ENCODE data around the gene RCL1. TPM values are rescaled to one million over a fixed set of nuclear protein-coding genes. Genes with fewer than 3 reads are reported as not detected.
"Not testable (repeated sequence)": the region's sequence is repeated elsewhere in the genome, so short reads cannot be mapped to it uniquely, and the experiment has no call there.

The RCL1 gene
- total RNA-seq, 1 donor from 2014 or later = 12.7 TPM

GRCh38 chr9:4787876-4788275, 4.9 kb upstream of the RCL1 start:
- peaks cover 6% of the 10 kb centered on the region for H3K4me1 Mint-ChIP-seq
- H3K9me3 Mint-ChIP-seq = no peaks in the 10 kb centered on the region
- no peak for TF ChIP-seq CTCF (conservative IDR thresholded peaks at IDR 0.05)
- H3K4me3 Mint-ChIP-seq = no peak overlapping the region
- no peak for DNase-seq (ENCODE audit: low read depth, low spot score)
- peaks cover 36% of the 10 kb centered on the region for H3K27me3 Mint-ChIP-seq (ENCODE audit: low read depth)
- H3K27ac Mint-ChIP-seq (ENCODE audit: unreplicated experiment) = no peak overlapping the region
- no peaks in the 10 kb centered on the region for H3K36me3 Mint-ChIP-seq (ENCODE audit: low read depth)

GRCh38 chr9:4788703-4789102, 4.0 kb upstream of the RCL1 start:
- Mint-ChIP-seq H3K36me3 (ENCODE audit: low read depth) (no peaks in the 10 kb centered on the region), H3K4me1 (peaks cover 8% of the 10 kb centered on the region), H3K27me3 (ENCODE audit: low read depth) (peaks cover 34% of the 10 kb centered on the region), H3K9me3 (no peaks in the 10 kb centered on the region), H3K4me3 (no peak overlapping the region), H3K27ac (ENCODE audit: unreplicated experiment) (no peak overlapping the region)
- no peak for TF ChIP-seq CTCF (conservative IDR thresholded peaks at IDR 0.05)
- no peak for DNase-seq (ENCODE audit: low read depth, low spot score)

GRCh38 chr9:4792054-4792571, 631 bp upstream of the RCL1 start:
- Mint-ChIP-seq H3K4me1 (peaks cover 14% of the 10 kb centered on the region), H3K4me3 (peak overlapping the region; percentile 94), H3K27me3 (ENCODE audit: low read depth) (peaks cover 27% of the 10 kb centered on the region), H3K9me3 (peaks cover 2% of the 10 kb centered on the region), H3K27ac (ENCODE audit: unreplicated experiment) (peak overlapping the region; percentile 73), H3K36me3 (ENCODE audit: low read depth) (peaks cover 4% of the 10 kb centered on the region)
- no peak for DNase-seq (ENCODE audit: low read depth, low spot score)
- TF ChIP-seq CTCF (conservative IDR thresholded peaks at IDR 0.05) = no peak

- TF ChIP-seq CTCF (conservative IDR thresholded peaks at IDR 0.05) = no peak
- no peak overlapping the region for H3K27ac Mint-ChIP-seq (ENCODE audit: unreplicated experiment)
- peak; percentile 41 for DNase-seq (ENCODE audit: low read depth, low spot score)
- peaks cover 5% of the 10 kb centered on the region for H3K9me3 Mint-ChIP-seq
- peaks cover 15% of the 10 kb centered on the region for H3K27me3 Mint-ChIP-seq (ENCODE audit: low read depth)
- H3K4me3 Mint-ChIP-seq = peak overlapping the region; percentile 94
- H3K36me3 Mint-ChIP-seq (ENCODE audit: low read depth) = peaks cover 4% of the 10 kb centered on the region
- H3K4me1 Mint-ChIP-seq = peaks cover 28% of the 10 kb centered on the region
These were observed 983 bp downstream of the RCL1 start for GRCh38 chr9:4793459-4794395.

- no peak for TF ChIP-seq CTCF (conservative IDR thresholded peaks at IDR 0.05)
- Mint-ChIP-seq H3K4me3 (peak overlapping the region; percentile 94), H3K36me3 (ENCODE audit: low read depth) (peaks cover 4% of the 10 kb centered on the region), H3K27me3 (ENCODE audit: low read depth) (peaks cover 15% of the 10 kb centered on the region), H3K27ac (ENCODE audit: unreplicated experiment) (no peak overlapping the region), H3K4me1 (peaks cover 34% of the 10 kb centered on the region), H3K9me3 (peaks cover 5% of the 10 kb centered on the region)
- no peak for DNase-seq (ENCODE audit: low read depth, low spot score)
These were observed 1.9 kb downstream of the RCL1 start for GRCh38 chr9:4794691-4795090.

- Mint-ChIP-seq H3K4me3 (peak overlapping the region; percentile 94), H3K4me1 (peaks cover 34% of the 10 kb centered on the region), H3K27me3 (ENCODE audit: low read depth) (peaks cover 11% of the 10 kb centered on the region)
- not testable (repeated sequence) for DNase-seq (ENCODE audit: low read depth, low spot score); H3K27ac Mint-ChIP-seq (ENCODE audit: unreplicated experiment); H3K36me3 Mint-ChIP-seq (ENCODE audit: low read depth); H3K9me3 Mint-ChIP-seq
These were observed 2.4 kb downstream of the RCL1 start for GRCh38 chr9:4795108-4795507.

Data from neural crest cell (in vitro differentiated cells).